Measurements from ENCODE around the gene ZNF727. TPM values are rescaled to one million over a fixed set of nuclear protein-coding genes. Genes with fewer than 3 reads are reported as not detected.

ZNF727 gene
- 0.10 TPM in 1 of 2 replicates, not detected in the other for total RNA-seq

DNA sequence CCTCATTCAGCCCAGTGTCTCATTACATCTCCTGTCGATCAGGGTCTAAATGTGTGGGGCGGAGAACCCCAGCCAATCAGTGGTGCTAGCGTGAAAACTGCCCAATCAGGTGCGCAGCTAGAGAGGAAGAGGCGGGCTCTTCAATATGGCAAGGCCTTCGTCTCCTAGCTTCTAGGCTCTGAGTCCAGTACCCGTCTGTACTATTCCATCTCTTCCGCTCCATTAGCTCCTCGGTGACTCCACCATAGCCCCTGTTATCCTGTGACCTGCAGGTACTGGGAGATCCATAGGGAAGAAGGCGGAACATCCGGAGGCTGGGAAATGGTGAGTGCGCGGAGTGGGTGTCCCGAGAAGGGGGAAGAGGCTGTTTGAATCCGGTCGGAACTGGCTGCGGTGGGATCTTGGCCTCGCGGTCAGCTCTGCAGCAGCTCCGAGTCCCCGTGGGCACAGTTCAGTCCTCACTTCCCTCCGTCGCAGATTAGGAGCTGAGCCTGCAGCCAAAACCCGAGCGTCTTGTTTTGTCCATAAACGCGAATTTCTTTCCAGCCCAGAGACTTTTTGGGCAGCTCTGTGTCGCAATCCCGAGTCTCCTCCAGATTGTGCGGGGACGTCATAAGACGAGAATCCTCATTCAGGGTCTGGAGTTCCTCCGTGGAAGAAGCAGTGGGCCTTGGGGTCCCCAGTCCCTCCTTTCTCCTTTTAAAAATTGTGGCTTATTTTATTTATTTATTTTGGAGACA, at the start of gene ZNF727:
ZNF727 (plus strand) TSS at position 134 of the 740 bp plus-strand sequence; CDS start at position 322, 188 bp downstream.

DNA sequence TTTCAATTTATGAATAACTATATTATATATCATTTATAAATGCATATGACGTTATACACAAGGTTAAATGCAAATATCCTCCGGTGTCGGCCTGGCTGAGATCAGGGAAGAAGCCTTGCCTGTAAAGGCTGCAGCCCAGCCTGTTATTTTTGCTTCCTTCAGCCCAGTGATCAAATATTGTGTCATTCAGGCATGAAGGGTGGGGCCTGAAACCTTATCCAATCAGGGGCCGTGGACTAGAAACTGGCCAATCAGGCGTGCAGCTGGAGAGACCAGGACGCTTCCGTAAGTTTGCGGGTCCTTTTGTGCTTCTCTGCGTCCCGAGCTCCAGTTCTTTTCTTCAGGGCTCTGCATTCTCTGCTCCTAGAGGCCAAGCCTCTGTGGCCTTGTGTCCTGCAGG, 46.7 kb upstream of the ZNF727 start, which contains the start of gene ZNF722:
ZNF722 (plus strand) TSS at position 301 of the 400 bp plus-strand sequence. CDS start 113 bp downstream, outside the sequence.

Other genes with a start within 250 kb of the ZNF727 start
- not detected in 2 replicates for gene ZNF722, start 46.6 kb upstream of the ZNF727 start, total RNA-seq
- gene ZNF735, start 161.8 kb downstream of the ZNF727 start, total RNA-seq: not detected in 2 replicates
- gene ZNF679, start 183.0 kb downstream of the ZNF727 start, total RNA-seq: not detected in 2 replicates